K562 (cell line): ENCODE data around the gene CLCC1. TPM values are rescaled to one million over a fixed set of nuclear protein-coding genes. Genes with fewer than 3 reads are reported as not detected.

Experiments used
- CCNT2 ChIP-seq: IDR thresholded peaks from 2 replicates; pipeline ENCODE4 v1.6.1; 2011; ENCODE audit warnings: borderline replicate concordance, low read depth, mild to moderate bottlenecking, moderate library complexity, mixed read lengths, low read length; ENCODE audit not compliant: insufficient read length; ENCODE audit errors: extremely low read depth
- CHD2 ChIP-seq: IDR thresholded peaks from 2 replicates; pipeline ENCODE4 v1.6.1; 2011; ENCODE audit warnings: low read depth, low read length
- FOSL1 ChIP-seq: fragments of 200-800 bp; sonication (Bioruptor generic); conservative IDR thresholded peaks from 2 replicates; pipeline ENCODE4 v1.6.1; 2016; ENCODE audit warnings: missing genetic modification characterization, missing compliant biosample characterization
- FOXK2 ChIP-seq, 2 experiments: fragments of 450-650 bp; IDR thresholded peaks in 1 of 2; conservative IDR thresholded peaks in 1 of 2; 2 replicates each; pipeline ENCODE4 v1.6.1; 2016; ENCODE audit warnings: low read depth in 2 of 2, mild to moderate bottlenecking in 1 of 2
- KLF13 ChIP-seq: fragments of 450-650 bp; IDR thresholded peaks from 2 replicates; pipeline ENCODE4 v1.6.1; 2016; ENCODE audit warnings: missing genetic modification characterization, low read depth, mild to moderate bottlenecking, missing compliant biosample characterization, moderate library complexity, borderline replicate concordance
- NR3C1 ChIP-seq: sonication (generic); formaldehyde crosslinking; IDR thresholded peaks from 2 replicates; pipeline ENCODE4 v1.8.1; 2022; ENCODE audit warnings: missing genetic modification reagents
- RBM25 ChIP-seq: fragments of 200-400 bp; formaldehyde crosslinking; IDR thresholded peaks from 2 replicates; pipeline ENCODE4 v1.6.1; 2018; ENCODE audit warnings: low read length, low read depth, moderate library complexity; ENCODE audit not compliant: severe bottlenecking
- SMAD2 ChIP-seq: fragments of 150-350 bp; IDR thresholded peaks from 2 replicates; pipeline ENCODE4 v1.6.1; 2014; ENCODE audit warnings: low read depth, mild to moderate bottlenecking, low read length
- STAG1 ChIP-seq: sonication (generic); formaldehyde crosslinking; IDR thresholded peaks from 2 replicates; pipeline ENCODE4 v1.5.0; 2020; ENCODE audit warnings: missing genetic modification reagents, borderline replicate concordance
- TBL1XR1 ChIP-seq, 2 experiments: IDR thresholded peaks; 2 replicates each; pipeline ENCODE4 v1.6.1; 2012; ENCODE audit warnings: improper control_type of control experiment in 2 of 2, low read length in 2 of 2, mild to moderate bottlenecking in 1 of 2
- ZNF175 ChIP-seq: fragments of 200-800 bp; sonication (Bioruptor generic); IDR thresholded peaks from 2 replicates; pipeline ENCODE4 v1.6.1; 2016; ENCODE audit warnings: low read depth, mild to moderate bottlenecking, missing genetic modification characterization, missing compliant biosample characterization
- ZNF347 ChIP-seq: fragments of 450-650 bp; formaldehyde crosslinking; IDR thresholded peaks from 2 replicates; pipeline ENCODE4 v1.4.0; 2020; ENCODE audit warnings: low read depth, mild to moderate bottlenecking, moderate library complexity
- ZNF785 ChIP-seq: fragments of 250-450 bp; sonication (Bioruptor Pico); IDR thresholded peaks from 2 replicates; pipeline ENCODE4 v1.4.0; 2020; ENCODE audit warnings: mild to moderate bottlenecking
- ZNF79 ChIP-seq: fragments of 250-450 bp; sonication (Bioruptor Pico); IDR thresholded peaks from 2 replicates; pipeline ENCODE4 v1.4.0; 2020; ENCODE audit warnings: low read depth, mild to moderate bottlenecking, moderate library complexity
- polyA plus RNA-seq, 8 experiments: library from polyadenylated mRNA; depleted of rRNA in 4 of 8; stranded (reverse) in 5 of 8; unstranded in 3 of 8; fragments of >200 nt; fragmentation: Nextera tagmentation in 2 of 8; fragmentation: Illumina TruSeq in 1 of 8; extraction: Ambion mirVana in 2 of 8; extraction: Trizol in 1 of 8; gene quantifications; 2 replicates each; pipeline versions ENCODE4 v1.2.1 to v1.2.3, GENCODE V29; 2011 to 2014; ENCODE audit warnings: inconsistent platforms in 1 of 8, missing spikeins in 1 of 8
- total RNA-seq, 7 experiments: library from RNA; depleted of rRNA in 6 of 7; stranded (reverse); fragments of >200 nt in 6 of 7; fragmentation: Illumina TruSeq in 2 of 7; extraction: Trizol in 2 of 7; gene quantifications; 2 replicates each; pipeline versions ENCODE4 v1.2.1 to v1.2.3, GENCODE V29; 2011 to 2021; ENCODE audit warnings: low replicate concordance in 1 of 7
- TF ChIP-seq, protein P1 (sequence below): sonication (generic); formaldehyde crosslinking; IDR thresholded peaks from 2 replicates; pipeline ENCODE4 v1.8.1; 2023; ENCODE audit warnings: mild to moderate bottlenecking, missing genetic modification reagents
- TF ChIP-seq, protein P2 (sequence below): fragments of 450-650 bp; IDR thresholded peaks from 2 replicates; pipeline ENCODE4 v1.6.1; 2016; ENCODE audit warnings: borderline replicate concordance
- TF ChIP-seq, protein P3 (sequence below): sonication (generic); formaldehyde crosslinking; IDR thresholded peaks from 2 replicates; pipeline ENCODE4 v1.4.0; 2020; ENCODE audit warnings: mild to moderate bottlenecking, missing genetic modification reagents
- TF ChIP-seq, protein P4 (sequence below): fragments of 450-650 bp; IDR thresholded peaks from 2 replicates; pipeline ENCODE4 v1.6.1; 2017; ENCODE audit warnings: mild to moderate bottlenecking, moderate library complexity

Gene CLCC1
- total and polyA plus RNA-seq, 9 of the 15 experiments (the other 6 are each of a cell fraction or from before 2014, with no cell fraction given): 28.8 to 63.4 (median 40.4) TPM

DNA sequence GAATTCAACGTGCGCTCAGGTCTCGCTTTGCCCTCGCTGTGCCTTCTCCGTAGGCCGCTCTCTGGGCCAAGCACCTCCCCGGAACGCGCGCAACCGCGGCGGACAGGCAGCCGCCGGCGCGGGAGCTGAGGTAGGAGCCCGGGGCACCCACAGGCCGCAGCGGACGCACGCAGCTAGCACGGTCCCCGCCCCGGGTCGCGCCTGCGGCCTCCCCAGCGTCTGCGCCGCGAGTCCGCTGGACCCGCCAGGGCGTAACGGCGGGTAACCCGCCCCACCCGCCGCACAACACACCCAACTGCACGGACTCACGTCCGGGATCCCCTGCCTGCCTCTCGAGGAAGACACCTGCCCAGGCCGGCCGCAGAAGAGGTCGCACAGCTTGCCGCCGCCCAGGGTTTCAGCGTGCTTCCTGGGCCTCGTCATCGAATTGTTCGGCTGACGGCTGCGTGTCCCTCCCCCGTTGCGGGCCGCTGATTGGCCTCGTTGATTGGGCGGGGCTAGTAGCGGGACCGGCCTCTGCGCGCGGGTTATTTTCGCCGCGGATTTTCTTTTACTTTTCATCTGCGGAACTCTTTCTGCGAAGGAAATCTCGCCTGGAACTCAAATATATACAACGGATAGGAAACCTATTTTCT is at the start of gene CLCC1 (continued):
- TF ChIP-seq, protein P1, sequence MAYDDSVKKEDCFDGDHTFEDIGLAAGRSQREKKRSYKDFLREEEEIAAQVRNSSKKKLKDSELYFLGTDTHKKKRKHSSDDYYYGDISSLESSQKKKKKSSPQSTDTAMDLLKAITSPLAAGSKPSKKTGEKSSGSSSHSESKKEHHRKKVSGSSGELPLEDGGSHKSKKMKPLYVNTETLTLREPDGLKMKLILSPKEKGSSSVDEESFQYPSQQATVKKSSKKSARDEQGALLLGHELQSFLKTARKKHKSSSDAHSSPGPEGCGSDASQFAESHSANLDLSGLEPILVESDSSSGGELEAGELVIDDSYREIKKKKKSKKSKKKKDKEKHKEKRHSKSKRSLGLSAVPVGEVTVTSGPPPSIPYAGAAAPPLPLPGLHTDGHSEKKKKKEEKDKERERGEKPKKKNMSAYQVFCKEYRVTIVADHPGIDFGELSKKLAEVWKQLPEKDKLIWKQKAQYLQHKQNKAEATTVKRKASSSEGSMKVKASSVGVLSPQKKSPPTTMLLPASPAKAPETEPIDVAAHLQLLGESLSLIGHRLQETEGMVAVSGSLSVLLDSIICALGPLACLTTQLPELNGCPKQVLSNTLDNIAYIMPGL (CRISPR knock-in tag): peak; percentile 99
- no peak for TF ChIP-seq ZNF347 (CRISPR knock-in tag)
- peak; percentile 29 to 59; a peak in 2 of 4 replicates for TF ChIP-seq FOXK2 (conservative IDR thresholded peaks at IDR 0.05 in 1 of 2, IDR thresholded peaks at IDR 0.05 in 1 of 2; ENCODE audit: low read depth in 2 of 2)
- no peak for TF ChIP-seq ZNF785 (CRISPR knock-in tag)
- TF ChIP-seq, protein P2, sequence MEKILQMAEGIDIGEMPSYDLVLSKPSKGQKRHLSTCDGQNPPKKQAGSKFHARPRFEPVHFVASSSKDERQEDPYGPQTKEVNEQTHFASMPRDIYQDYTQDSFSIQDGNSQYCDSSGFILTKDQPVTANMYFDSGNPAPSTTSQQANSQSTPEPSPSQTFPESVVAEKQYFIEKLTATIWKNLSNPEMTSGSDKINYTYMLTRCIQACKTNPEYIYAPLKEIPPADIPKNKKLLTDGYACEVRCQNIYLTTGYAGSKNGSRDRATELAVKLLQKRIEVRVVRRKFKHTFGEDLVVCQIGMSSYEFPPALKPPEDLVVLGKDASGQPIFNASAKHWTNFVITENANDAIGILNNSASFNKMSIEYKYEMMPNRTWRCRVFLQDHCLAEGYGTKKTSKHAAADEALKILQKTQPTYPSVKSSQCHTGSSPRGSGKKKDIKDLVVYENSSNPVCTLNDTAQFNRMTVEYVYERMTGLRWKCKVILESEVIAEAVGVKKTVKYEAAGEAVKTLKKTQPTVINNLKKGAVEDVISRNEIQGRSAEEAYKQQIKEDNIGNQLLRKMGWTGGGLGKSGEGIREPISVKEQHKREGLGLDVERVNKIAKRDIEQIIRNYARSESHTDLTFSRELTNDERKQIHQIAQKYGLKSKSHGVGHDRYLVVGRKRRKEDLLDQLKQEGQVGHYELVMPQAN: peak; percentile 61; the same call in 1 of the 2 replicates
- peak; percentile 90 for TF ChIP-seq NR3C1
- no peak for TF ChIP-seq SMAD2
- no peak for TF ChIP-seq TBL1XR1 (IDR thresholded peaks at IDR 0.05; ENCODE audit: low read length in 2 of 2)
- TF ChIP-seq ZNF79 (CRISPR knock-in tag): no peak
- peak; percentile 66 for TF ChIP-seq FOSL1 (tag)
- peak; percentile 55; the same call in 1 of the 2 replicates for TF ChIP-seq KLF13 (tag)
- TF ChIP-seq CHD2: no peak
- TF ChIP-seq ZNF175 (CRISPR knock-in tag): no peak
- TF ChIP-seq, protein P3, sequence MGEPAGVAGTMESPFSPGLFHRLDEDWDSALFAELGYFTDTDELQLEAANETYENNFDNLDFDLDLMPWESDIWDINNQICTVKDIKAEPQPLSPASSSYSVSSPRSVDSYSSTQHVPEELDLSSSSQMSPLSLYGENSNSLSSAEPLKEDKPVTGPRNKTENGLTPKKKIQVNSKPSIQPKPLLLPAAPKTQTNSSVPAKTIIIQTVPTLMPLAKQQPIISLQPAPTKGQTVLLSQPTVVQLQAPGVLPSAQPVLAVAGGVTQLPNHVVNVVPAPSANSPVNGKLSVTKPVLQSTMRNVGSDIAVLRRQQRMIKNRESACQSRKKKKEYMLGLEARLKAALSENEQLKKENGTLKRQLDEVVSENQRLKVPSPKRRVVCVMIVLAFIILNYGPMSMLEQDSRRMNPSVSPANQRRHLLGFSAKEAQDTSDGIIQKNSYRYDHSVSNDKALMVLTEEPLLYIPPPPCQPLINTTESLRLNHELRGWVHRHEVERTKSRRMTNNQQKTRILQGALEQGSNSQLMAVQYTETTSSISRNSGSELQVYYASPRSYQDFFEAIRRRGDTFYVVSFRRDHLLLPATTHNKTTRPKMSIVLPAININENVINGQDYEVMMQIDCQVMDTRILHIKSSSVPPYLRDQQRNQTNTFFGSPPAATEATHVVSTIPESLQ (CRISPR knock-in tag): peak; percentile 95; the same call in 1 of the 2 replicates
- TF ChIP-seq STAG1 (CRISPR knock-in tag): no peak; the same call in 1 of the 2 replicates
- TF ChIP-seq, protein P4, sequence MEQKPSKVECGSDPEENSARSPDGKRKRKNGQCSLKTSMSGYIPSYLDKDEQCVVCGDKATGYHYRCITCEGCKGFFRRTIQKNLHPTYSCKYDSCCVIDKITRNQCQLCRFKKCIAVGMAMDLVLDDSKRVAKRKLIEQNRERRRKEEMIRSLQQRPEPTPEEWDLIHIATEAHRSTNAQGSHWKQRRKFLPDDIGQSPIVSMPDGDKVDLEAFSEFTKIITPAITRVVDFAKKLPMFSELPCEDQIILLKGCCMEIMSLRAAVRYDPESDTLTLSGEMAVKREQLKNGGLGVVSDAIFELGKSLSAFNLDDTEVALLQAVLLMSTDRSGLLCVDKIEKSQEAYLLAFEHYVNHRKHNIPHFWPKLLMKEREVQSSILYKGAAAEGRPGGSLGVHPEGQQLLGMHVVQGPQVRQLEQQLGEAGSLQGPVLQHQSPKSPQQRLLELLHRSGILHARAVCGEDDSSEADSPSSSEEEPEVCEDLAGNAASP: no peak
- TF ChIP-seq RBM25: no peak
- peak; percentile 88 for TF ChIP-seq CCNT2
